Lung (tissue), 12 donors: ENCODE measurements around the gene FYCO1. TPM values are rescaled to one million over a fixed set of nuclear protein-coding genes. Genes with fewer than 3 reads are reported as not detected.

Experiments used
- ATAC-seq: fragments of 200-7000 bp; cut with Tn5 transposase; one replicate; pipeline ENCODE4 v1.9.1; 2020; ENCODE audit warnings: moderate number of reproducible peaks; ENCODE audit not compliant: insufficient read depth, low FRiP score
- DNase-seq, 3 donors: peaks; one replicate each; pipeline ENCODE4 v3.0.0-alpha.2; 2013 to 2017
- H3K27ac ChIP-seq, 2 donors: one replicate each; pipeline ENCODE4 v1.5.1; 2013; ENCODE audit warnings: mild to moderate bottlenecking in 2 of 2, moderate library complexity in 2 of 2, control low read depth in 1 of 2, inconsistent platforms in 1 of 2, low read depth in 1 of 2, low read length in 1 of 2
- H3K27me3 ChIP-seq, 3 donors: one replicate each; pipeline ENCODE4 v1.5.1; 2013; ENCODE audit warnings: low read length in 2 of 3; ENCODE audit not compliant: control insufficient read depth in 3 of 3, insufficient read depth in 3 of 3
- H3K36me3 ChIP-seq, 4 donors: one replicate each; pipeline ENCODE4 v1.5.1; 2013; ENCODE audit warnings: low read length in 4 of 4, mild to moderate bottlenecking in 1 of 4, moderate library complexity in 1 of 4; ENCODE audit not compliant: control insufficient read depth in 4 of 4, insufficient read depth in 4 of 4
- H3K4me1 ChIP-seq, 5 donors: one replicate each; pipeline ENCODE4 v1.5.1; 2013; ENCODE audit warnings: low read length in 5 of 5, mild to moderate bottlenecking in 2 of 5, moderate library complexity in 1 of 5; ENCODE audit not compliant: control insufficient read depth in 5 of 5, insufficient read depth in 5 of 5
- H3K4me3 ChIP-seq: one replicate; pipeline ENCODE4 v1.5.1; 2013; ENCODE audit warnings: mild to moderate bottlenecking, control low read depth, moderate library complexity
- H3K9ac ChIP-seq, 2 donors: one replicate each; pipeline ENCODE4 v1.5.1; 2013; ENCODE audit warnings: low read length in 2 of 2, control low read depth in 1 of 2; ENCODE audit not compliant: insufficient read depth in 1 of 2
- H3K9me3 ChIP-seq, 4 donors: one replicate each; pipeline ENCODE4 v1.5.1; 2013; ENCODE audit warnings: low read length in 3 of 4, mild to moderate bottlenecking in 1 of 4, moderate library complexity in 1 of 4; ENCODE audit not compliant: control insufficient read depth in 4 of 4, insufficient read depth in 3 of 4
- WGBS, 2 donors: extraction: QIAGEN DNeasy Blood & Tissue Kit; methylation state at CpG; one replicate each; pipeline ENCODE4 v1.1.7; 2013; 5-methylcytosine and 5-hydroxymethylcytosine counted together
- polyA plus RNA-seq, 2 donors: library from polyadenylated mRNA; stranded (reverse); fragments of 200-250 nt; gene quantifications; one replicate each; pipeline ENCODE4 v1.2.1, GENCODE V29; 2013
- total RNA-seq, 2 donors: library from RNA; depleted of rRNA in 1 of 2; stranded (reverse); fragments of >200 nt in 1 of 2; gene quantifications; one replicate each; pipeline ENCODE4 v1.2.1, GENCODE V29; 2014 to 2021
- TF ChIP-seq, protein P1 (sequence below): IDR thresholded peaks from 2 replicates; pipeline ENCODE4 v1.5.1; 2012; ENCODE audit warnings: mild to moderate bottlenecking; ENCODE audit errors: control extremely low read depth, extremely low read depth
- donor health status: control.
- donor health status: control.
- donor health status: Bipolar disorder and iron deficiency.
- donor health status: healthy.
- donor health status: DM: yes; HTN: yes; CAD: no.

FYCO1 gene
- total and polyA plus RNA-seq, 4 donors: 11.3 to 38.7 (median 23.2) TPM

DNA sequence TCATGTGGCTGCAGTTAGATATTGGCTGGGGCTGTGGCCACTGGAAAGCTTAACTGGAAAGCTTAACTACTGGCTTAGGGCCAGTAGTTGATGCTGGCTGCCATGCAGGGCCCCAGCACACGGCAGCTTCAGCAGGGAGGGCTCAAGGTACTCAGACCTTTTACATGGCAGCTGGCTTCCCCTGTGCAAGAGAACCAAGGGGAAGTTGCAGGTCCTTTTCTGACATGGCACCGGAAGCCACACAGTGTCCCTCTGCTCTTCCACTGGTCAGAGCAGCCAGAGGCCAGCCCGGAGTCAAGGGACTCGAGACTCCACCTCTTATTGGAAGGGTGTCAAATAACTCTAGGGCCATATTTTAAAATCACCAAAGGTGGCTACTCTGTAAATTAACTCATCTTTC, 84.7 kb downstream of the FYCO1 start:
- Histone ChIP-seq H3K27me3 (no peaks in the 10 kb centered on the region), H3K4me3 (no peak overlapping the region), H3K9ac (no peak overlapping the region), H3K4me1 (peaks cover 0 to 5% (median 0%) of the 10 kb centered on the region in 5 donors), H3K36me3 (peaks cover 0 to 2% (median 0%) of the 10 kb centered on the region in 4 donors), H3K9me3 (no peaks in the 10 kb centered on the region), H3K27ac (no peak overlapping the region)
- TF ChIP-seq, protein P1, sequence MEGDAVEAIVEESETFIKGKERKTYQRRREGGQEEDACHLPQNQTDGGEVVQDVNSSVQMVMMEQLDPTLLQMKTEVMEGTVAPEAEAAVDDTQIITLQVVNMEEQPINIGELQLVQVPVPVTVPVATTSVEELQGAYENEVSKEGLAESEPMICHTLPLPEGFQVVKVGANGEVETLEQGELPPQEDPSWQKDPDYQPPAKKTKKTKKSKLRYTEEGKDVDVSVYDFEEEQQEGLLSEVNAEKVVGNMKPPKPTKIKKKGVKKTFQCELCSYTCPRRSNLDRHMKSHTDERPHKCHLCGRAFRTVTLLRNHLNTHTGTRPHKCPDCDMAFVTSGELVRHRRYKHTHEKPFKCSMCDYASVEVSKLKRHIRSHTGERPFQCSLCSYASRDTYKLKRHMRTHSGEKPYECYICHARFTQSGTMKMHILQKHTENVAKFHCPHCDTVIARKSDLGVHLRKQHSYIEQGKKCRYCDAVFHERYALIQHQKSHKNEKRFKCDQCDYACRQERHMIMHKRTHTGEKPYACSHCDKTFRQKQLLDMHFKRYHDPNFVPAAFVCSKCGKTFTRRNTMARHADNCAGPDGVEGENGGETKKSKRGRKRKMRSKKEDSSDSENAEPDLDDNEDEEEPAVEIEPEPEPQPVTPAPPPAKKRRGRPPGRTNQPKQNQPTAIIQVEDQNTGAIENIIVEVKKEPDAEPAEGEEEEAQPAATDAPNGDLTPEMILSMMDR: no peak
- ATAC-seq (no peak), DNase-seq (no peak)
- 79 to 85% methylated on average over 4 of the region's 4 CpGs for WGBS, 2 donors

DNA sequence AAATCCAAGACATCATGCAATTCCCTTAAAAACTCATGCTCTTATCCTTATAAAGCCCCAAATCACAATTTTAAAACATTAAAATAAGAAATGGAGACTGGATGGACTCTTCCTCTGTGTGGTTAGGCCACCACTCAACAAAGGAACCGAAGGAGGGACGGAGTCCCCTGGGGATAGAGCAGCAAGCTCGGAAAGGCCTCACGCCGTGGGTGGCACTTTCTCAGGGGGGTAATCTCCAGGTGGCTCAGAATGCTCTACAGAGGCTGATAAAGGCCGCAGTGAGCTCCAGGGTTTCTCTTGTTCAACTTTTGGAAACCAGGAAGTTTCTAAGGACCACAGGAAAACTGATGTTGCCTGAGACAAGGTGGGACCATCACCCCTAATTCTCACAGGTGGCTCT, 86.1 kb downstream of the FYCO1 start:
- H3K27ac ChIP-seq: no peak overlapping the region
- H3K4me1 ChIP-seq: no peaks in the 10 kb centered on the region
- no peaks in the 10 kb centered on the region for H3K27me3 ChIP-seq
- DNase-seq: no peak
- TF ChIP-seq, protein P1: no peak
- no peak for ATAC-seq
- peaks cover 0 to 2% (median 0%) of the 10 kb centered on the region in 4 donors for H3K36me3 ChIP-seq
- 90 to 98% methylated on average over 6 of the region's 6 CpGs for WGBS, 2 donors
- H3K9me3 ChIP-seq: no peaks in the 10 kb centered on the region
- no peak overlapping the region for H3K4me3 ChIP-seq
- H3K9ac ChIP-seq: no peak overlapping the region

DNA sequence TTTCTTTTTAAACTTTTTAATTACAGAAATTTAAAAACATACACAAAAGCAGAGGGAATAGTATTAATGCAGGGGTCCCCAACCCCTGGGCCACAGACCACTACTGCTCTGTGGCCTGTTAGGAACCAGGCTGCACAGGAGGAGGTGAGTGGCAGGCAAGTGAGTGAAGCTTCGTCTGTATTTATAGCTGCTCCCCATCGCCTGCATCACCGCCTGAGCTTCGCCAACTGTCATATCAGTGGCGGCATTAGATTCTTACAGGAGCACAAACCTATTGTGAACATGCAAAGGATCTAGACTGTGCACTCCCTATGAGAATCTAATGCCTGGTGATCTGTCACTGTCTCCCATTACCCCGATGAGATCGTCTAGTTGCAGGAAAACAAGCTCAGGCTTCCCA, 86.9 kb downstream of the FYCO1 start:
- Histone ChIP-seq H3K9ac (no peak overlapping the region), H3K4me3 (no peak overlapping the region), H3K36me3 (peaks cover 0 to 2% (median 0%) of the 10 kb centered on the region in 4 donors), H3K27ac (no peak overlapping the region), H3K4me1 (no peaks in the 10 kb centered on the region), H3K9me3 (no peaks in the 10 kb centered on the region), H3K27me3 (no peaks in the 10 kb centered on the region)
- DNase-seq: no peak
- 89 to 90% methylated on average over 7 of the region's 7 CpGs for WGBS, 2 donors
- ATAC-seq: no peak
- TF ChIP-seq, protein P1: no peak
